Measurements from ENCODE around the gene NEK4.
A peak's percentile ranks its signal among the peaks of the same experiment; 100 is the strongest.

NEK4 gene

GRCh38 chr3:52801839-52802238, 31.1 kb upstream of the NEK4 start:
- no peak overlapping the region for H2BK120ac ChIP-seq (ENCODE audit: low read depth, low read length)
- H3K14ac ChIP-seq (ENCODE audit: low read length) = no peak overlapping the region
- no peak overlapping the region for H4K8ac ChIP-seq (ENCODE audit: low read depth, low read length)
- no peak for DNase-seq (ENCODE audit: low spot score)
- H3K4ac ChIP-seq (ENCODE audit: low read length) = no peak overlapping the region
- H3K4me1 ChIP-seq (ENCODE audit: control insufficient read depth in 2 of 2, insufficient read depth in 1 of 2, low read depth in 1 of 2, low read length in 2 of 2) = peaks cover 0 to 3% of the 10 kb centered on the region in 2 donors
- no peak overlapping the region for H3K4me2 ChIP-seq (ENCODE audit: insufficient read depth, low read length, poor library complexity, severe bottlenecking)
- H3K36me3 ChIP-seq (replicated peaks in 1 of 2; ENCODE audit: control insufficient read depth in 2 of 2, insufficient read depth in 2 of 2, low read length in 2 of 2) = no peaks in the 10 kb centered on the region
- H3K9me3 ChIP-seq (replicated peaks in 1 of 2; ENCODE audit: control insufficient read depth in 2 of 2, insufficient read depth in 1 of 2, low read depth in 1 of 2, low read length in 2 of 2) = peaks cover 0 to 2% of the 10 kb centered on the region in 2 donors
- H3K4me3 ChIP-seq (ENCODE audit: low read length in 2 of 2) = no peak overlapping the region
- no peak overlapping the region for H2AFZ ChIP-seq (ENCODE audit: low read length)
- no peak overlapping the region for H3K9ac ChIP-seq (ENCODE audit: low read depth, low read length, poor library complexity)
- no peak overlapping the region for H2BK5ac ChIP-seq (ENCODE audit: low read length)
- no peak overlapping the region for H2AK5ac ChIP-seq (ENCODE audit: low read depth, low read length)
- H2BK15ac ChIP-seq (ENCODE audit: low read length) = peak overlapping the region; percentile 38
- no peaks in the 10 kb centered on the region for H3K79me1 ChIP-seq (ENCODE audit: low read depth, low read length)
- no peak overlapping the region for H2BK12ac ChIP-seq (ENCODE audit: low read length)
- no peak overlapping the region for H3K18ac ChIP-seq (ENCODE audit: low read length)
- WGBS, 2 donors (ENCODE audit: extremely low coverage in 2 of 2, insufficient read length in 2 of 2, insufficient replicate concordance in 1 of 2) = no CpG with 5 or more reads among the region's 5 CpGs
- no peak overlapping the region for H3K27ac ChIP-seq (replicated peaks; ENCODE audit: low read length)
- peaks cover 0 to 6% (median 0%) of the 10 kb centered on the region in 3 experiments for H3K27me3 ChIP-seq (ENCODE audit: control insufficient read depth in 3 of 3, insufficient read depth in 3 of 3, low read depth in 1 of 3, low read length in 3 of 3)
- no peak overlapping the region for H4K91ac ChIP-seq (ENCODE audit: low read depth, low read length, poor library complexity)
- no peak overlapping the region for H3K23ac ChIP-seq (ENCODE audit: low read depth, low read length, poor library complexity)

DNA sequence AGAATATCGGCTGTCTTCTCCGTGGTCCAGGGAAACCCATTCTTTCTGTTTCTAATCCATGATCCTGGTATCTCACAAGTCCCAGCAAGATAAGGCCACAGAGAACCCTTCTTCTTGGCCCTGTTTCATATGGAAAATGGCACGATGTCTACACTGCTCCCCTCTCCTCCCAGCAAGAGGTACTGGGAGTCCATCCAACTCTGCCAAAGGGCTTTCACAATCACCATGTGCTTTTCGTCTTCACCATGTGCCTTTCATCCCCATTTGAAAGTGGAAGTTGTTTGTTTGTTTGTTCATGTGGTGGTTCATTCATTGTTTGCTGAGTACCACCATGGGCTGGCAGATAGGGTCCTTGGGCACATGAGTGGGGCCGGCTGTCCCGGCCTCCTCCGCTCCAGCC, 29.3 kb upstream of the NEK4 start:
- Histone ChIP-seq H3K18ac (ENCODE audit: low read length) (no peak overlapping the region), H3K9me3 (replicated peaks in 1 of 2; ENCODE audit: control insufficient read depth in 2 of 2, insufficient read depth in 1 of 2, low read depth in 1 of 2, low read length in 2 of 2) (no peaks in the 10 kb centered on the region), H3K27me3 (ENCODE audit: control insufficient read depth in 3 of 3, insufficient read depth in 3 of 3, low read depth in 1 of 3, low read length in 3 of 3) (peaks cover 0 to 6% (median 0%) of the 10 kb centered on the region in 3 experiments), H2BK5ac (ENCODE audit: low read length) (no peak overlapping the region), H2AFZ (ENCODE audit: low read length) (no peak overlapping the region), H2BK120ac (ENCODE audit: low read depth, low read length) (no peak overlapping the region), H3K14ac (ENCODE audit: low read length) (no peak overlapping the region), H3K4me3 (ENCODE audit: low read length in 2 of 2) (no peak overlapping the region), H2BK12ac (ENCODE audit: low read length) (no peak overlapping the region), H3K36me3 (replicated peaks in 1 of 2; ENCODE audit: control insufficient read depth in 2 of 2, insufficient read depth in 2 of 2, low read length in 2 of 2) (no peaks in the 10 kb centered on the region), H4K8ac (ENCODE audit: low read depth, low read length) (no peak overlapping the region), H3K23ac (ENCODE audit: low read depth, low read length, poor library complexity) (no peak overlapping the region), H3K9ac (ENCODE audit: low read depth, low read length, poor library complexity) (no peak overlapping the region), H3K4me1 (ENCODE audit: control insufficient read depth in 2 of 2, insufficient read depth in 1 of 2, low read depth in 1 of 2, low read length in 2 of 2) (no peaks in the 10 kb centered on the region), H2AK5ac (ENCODE audit: low read depth, low read length) (no peak overlapping the region), H4K91ac (ENCODE audit: low read depth, low read length, poor library complexity) (no peak overlapping the region), H3K4ac (ENCODE audit: low read length) (no peak overlapping the region), H3K27ac (replicated peaks; ENCODE audit: low read length) (no peak overlapping the region), H3K79me1 (ENCODE audit: low read depth, low read length) (no peaks in the 10 kb centered on the region), H2BK15ac (ENCODE audit: low read length) (no peak overlapping the region), H3K4me2 (ENCODE audit: insufficient read depth, low read length, poor library complexity, severe bottlenecking) (no peak overlapping the region)
- WGBS, 2 donors (ENCODE audit: extremely low coverage in 2 of 2, insufficient read length in 2 of 2, insufficient replicate concordance in 1 of 2) = no CpG with 5 or more reads among the region's 7 CpGs
- DNase-seq (ENCODE audit: low spot score) = no peak

GRCh38 chr3:52798978-52799476, 28.3 kb upstream of the NEK4 start:
- peak overlapping the region; percentile 26 for H2BK12ac ChIP-seq (ENCODE audit: low read length)
- peak overlapping the region; percentile 52 for H2BK15ac ChIP-seq (ENCODE audit: low read length)
- H3K4me3 ChIP-seq (ENCODE audit: low read length in 2 of 2) = no peak overlapping the region
- H2AK5ac ChIP-seq (ENCODE audit: low read depth, low read length) = peak overlapping the region; percentile 30
- H4K91ac ChIP-seq (ENCODE audit: low read depth, low read length, poor library complexity) = no peak overlapping the region
- H3K36me3 ChIP-seq (replicated peaks in 1 of 2; ENCODE audit: control insufficient read depth in 2 of 2, insufficient read depth in 2 of 2, low read length in 2 of 2) = no peaks in the 10 kb centered on the region
- H3K4me1 ChIP-seq (ENCODE audit: control insufficient read depth in 2 of 2, insufficient read depth in 1 of 2, low read depth in 1 of 2, low read length in 2 of 2) = peaks cover 4 to 9% of the 10 kb centered on the region in 2 donors
- no peak overlapping the region for H3K4me2 ChIP-seq (ENCODE audit: insufficient read depth, low read length, poor library complexity, severe bottlenecking)
- no peak overlapping the region for H2AFZ ChIP-seq (ENCODE audit: low read length)
- H3K79me1 ChIP-seq (ENCODE audit: low read depth, low read length) = no peaks in the 10 kb centered on the region
- H3K27me3 ChIP-seq (ENCODE audit: control insufficient read depth in 3 of 3, insufficient read depth in 3 of 3, low read depth in 1 of 3, low read length in 3 of 3) = peaks cover 0 to 6% (median 0%) of the 10 kb centered on the region in 3 experiments
- no peak overlapping the region for H3K18ac ChIP-seq (ENCODE audit: low read length)
- H2BK120ac ChIP-seq (ENCODE audit: low read depth, low read length) = no peak overlapping the region
- H3K14ac ChIP-seq (ENCODE audit: low read length) = no peak overlapping the region
- H3K9me3 ChIP-seq (replicated peaks in 1 of 2; ENCODE audit: control insufficient read depth in 2 of 2, insufficient read depth in 1 of 2, low read depth in 1 of 2, low read length in 2 of 2) = no peaks in the 10 kb centered on the region
- H2BK5ac ChIP-seq (ENCODE audit: low read length) = no peak overlapping the region
- H3K27ac ChIP-seq (replicated peaks; ENCODE audit: low read length) = no peak overlapping the region
- no peak overlapping the region for H4K8ac ChIP-seq (ENCODE audit: low read depth, low read length)
- no CpG with 5 or more reads among the region's 14 CpGs for WGBS, 2 donors (ENCODE audit: extremely low coverage in 2 of 2, insufficient read length in 2 of 2, insufficient replicate concordance in 1 of 2)
- DNase-seq (ENCODE audit: low spot score) = no peak
- no peak overlapping the region for H3K23ac ChIP-seq (ENCODE audit: low read depth, low read length, poor library complexity)
- H3K4ac ChIP-seq (ENCODE audit: low read length) = no peak overlapping the region
- no peak overlapping the region for H3K9ac ChIP-seq (ENCODE audit: low read depth, low read length, poor library complexity)

- Histone ChIP-seq H3K4me1 (ENCODE audit: control insufficient read depth in 2 of 2, insufficient read depth in 1 of 2, low read depth in 1 of 2, low read length in 2 of 2) (peaks cover 4 to 9% of the 10 kb centered on the region in 2 donors), H3K4me3 (ENCODE audit: low read length in 2 of 2) (no peak overlapping the region)
- WGBS, 2 donors (ENCODE audit: extremely low coverage in 2 of 2, insufficient read length in 2 of 2, insufficient replicate concordance in 1 of 2) = no CpG with 5 or more reads among the region's 10 CpGs
Observed at GRCh38 chr3:52798376-52798977, 27.7 kb upstream of the NEK4 start.

More at GRCh38 chr3:52798376-52798977, 27.7 kb upstream of the NEK4 start:
- no peak for DNase-seq (ENCODE audit: low spot score)
- H2BK120ac ChIP-seq (ENCODE audit: low read depth, low read length) = no peak overlapping the region
- H4K8ac ChIP-seq (ENCODE audit: low read depth, low read length) = no peak overlapping the region
- H3K18ac ChIP-seq (ENCODE audit: low read length) = peak overlapping the region; percentile 39
- no peak overlapping the region for H3K14ac ChIP-seq (ENCODE audit: low read length)
- peak overlapping the region; percentile 52 for H2BK15ac ChIP-seq (ENCODE audit: low read length)
- no peak overlapping the region for H3K4ac ChIP-seq (ENCODE audit: low read length)
- H3K9ac ChIP-seq (ENCODE audit: low read depth, low read length, poor library complexity) = no peak overlapping the region
- H2BK5ac ChIP-seq (ENCODE audit: low read length) = no peak overlapping the region
- no peak overlapping the region for H3K4me2 ChIP-seq (ENCODE audit: insufficient read depth, low read length, poor library complexity, severe bottlenecking)
- H3K79me1 ChIP-seq (ENCODE audit: low read depth, low read length) = no peaks in the 10 kb centered on the region
- no peak overlapping the region for H4K91ac ChIP-seq (ENCODE audit: low read depth, low read length, poor library complexity)
- no peak overlapping the region for H3K27ac ChIP-seq (replicated peaks; ENCODE audit: low read length)
- peaks cover 0 to 6% (median 0%) of the 10 kb centered on the region in 3 experiments for H3K27me3 ChIP-seq (ENCODE audit: control insufficient read depth in 3 of 3, insufficient read depth in 3 of 3, low read depth in 1 of 3, low read length in 3 of 3)
- H3K23ac ChIP-seq (ENCODE audit: low read depth, low read length, poor library complexity) = peak overlapping the region; percentile 4
- H2BK12ac ChIP-seq (ENCODE audit: low read length) = peak overlapping the region; percentile 26
- H3K9me3 ChIP-seq (replicated peaks in 1 of 2; ENCODE audit: control insufficient read depth in 2 of 2, insufficient read depth in 1 of 2, low read depth in 1 of 2, low read length in 2 of 2) = no peaks in the 10 kb centered on the region
- H2AFZ ChIP-seq (ENCODE audit: low read length) = no peak overlapping the region
- H3K36me3 ChIP-seq (replicated peaks in 1 of 2; ENCODE audit: control insufficient read depth in 2 of 2, insufficient read depth in 2 of 2, low read length in 2 of 2) = no peaks in the 10 kb centered on the region
- H2AK5ac ChIP-seq (ENCODE audit: low read depth, low read length) = peak overlapping the region; percentile 30

Measured in neuronal stem cell (in vitro differentiated cells).